RPMI7951 (cell line): Measurements from ENCODE around the gene ERC1. TPM values are rescaled to one million over a fixed set of nuclear protein-coding genes. Genes with fewer than 3 reads are reported as not detected.
A peak's percentile ranks its signal among the peaks of the same experiment; 100 is the strongest.
"Not testable (repeated sequence)": the region's sequence is repeated elsewhere in the genome, so short reads cannot be mapped to it uniquely, and the experiment has no call there.

Experiments used
- DNase-seq: peaks from one replicate; pipeline ENCODE4 v3.0.0-alpha.2; 2012; ENCODE audit warnings: low read depth
- total RNA-seq: library from RNA; depleted of rRNA; stranded (reverse); fragments of >200 nt; shearing (Covaris generic); gene quantifications from 2 replicates; pipeline ENCODE4 v1.2.3, GENCODE V29; 2014

The ERC1 gene
- total RNA-seq, 1 experiment from 2014 or later = 11.7 TPM

DNA sequence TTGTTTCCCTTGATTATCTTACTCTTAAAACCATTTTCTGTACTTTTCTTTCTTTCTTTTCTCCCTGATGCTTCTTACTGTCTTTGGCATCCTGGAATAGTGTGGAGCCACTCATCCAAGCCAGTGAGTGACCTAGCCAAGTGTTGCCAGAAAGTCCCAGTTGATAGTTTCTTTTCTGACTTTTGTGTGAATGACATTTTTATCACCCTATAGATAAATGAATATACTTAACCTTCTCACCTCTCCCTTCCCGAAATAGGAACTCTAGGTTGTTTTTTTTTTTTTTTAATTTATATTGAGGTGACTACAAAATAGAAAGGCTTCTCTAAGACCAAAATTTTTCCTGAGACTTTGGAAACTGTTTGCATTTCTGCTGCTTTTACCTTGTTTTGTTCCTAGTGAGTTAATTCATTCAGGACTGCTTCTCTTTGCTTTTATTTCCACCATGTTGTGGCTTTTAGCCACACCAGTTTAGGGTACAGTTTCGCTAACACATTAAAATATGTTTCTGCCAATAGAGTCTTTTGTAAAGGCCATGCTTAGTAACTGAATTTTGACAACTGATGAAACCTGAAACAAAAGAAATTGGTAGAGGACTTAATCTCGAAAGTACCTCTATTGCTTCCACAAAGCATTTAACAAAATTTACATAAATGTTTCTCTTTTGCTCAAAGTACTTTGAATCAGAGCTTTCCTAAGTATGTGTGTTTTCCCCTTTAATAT is 194.6 kb downstream of the ERC1 start:
- DNase-seq = no peak

DNA sequence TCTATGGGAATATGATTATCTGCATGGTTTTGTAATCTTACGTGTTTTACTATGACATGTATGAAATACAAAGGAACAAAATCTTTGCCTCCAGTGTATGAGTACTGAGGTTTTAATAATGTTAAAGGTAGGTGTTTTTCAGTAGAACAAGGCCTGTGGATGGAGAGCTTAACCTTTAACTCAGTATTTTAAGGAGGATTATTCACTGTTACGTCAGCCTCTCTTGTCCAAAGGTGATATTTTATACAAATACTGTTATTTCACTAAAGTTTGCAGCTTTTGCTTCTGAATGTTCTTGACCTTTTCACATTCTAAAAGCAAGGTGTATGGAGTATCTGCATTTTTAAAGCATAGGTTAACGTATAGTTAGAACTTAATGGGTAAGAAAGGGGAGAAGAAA is 195.3 kb downstream of the ERC1 start:
- no peak for DNase-seq

GRCh38 chr12:1188016-1188415 is 197.0 kb downstream of the ERC1 start:
- no peak for DNase-seq

- DNase-seq = peak; percentile 32
Observed at GRCh38 chr12:1189163-1189562, 198.1 kb downstream of the ERC1 start.

DNA sequence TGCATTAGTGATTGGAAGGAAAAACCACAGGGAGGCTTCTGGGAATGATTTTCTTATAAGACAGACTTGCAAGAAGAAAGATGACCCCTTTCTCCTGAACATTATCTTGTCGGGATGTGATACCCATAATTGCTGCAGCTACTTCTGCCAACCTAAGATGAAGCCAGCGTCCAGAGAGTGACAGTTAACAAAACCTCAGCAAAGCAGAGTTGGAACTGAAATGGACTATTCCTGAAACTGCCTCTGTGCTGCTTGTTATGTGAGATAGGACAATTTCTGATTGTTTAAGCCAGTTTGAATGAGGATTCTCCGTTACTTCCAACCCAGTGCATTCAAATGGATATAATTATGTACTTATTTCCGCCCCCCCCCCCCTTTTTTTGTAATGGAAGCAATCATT is 204.5 kb downstream of the ERC1 start:
- DNase-seq = no peak

- no peak for DNase-seq
Observed at GRCh38 chr12:1197264-1198018, 206.4 kb downstream of the ERC1 start.

DNA sequence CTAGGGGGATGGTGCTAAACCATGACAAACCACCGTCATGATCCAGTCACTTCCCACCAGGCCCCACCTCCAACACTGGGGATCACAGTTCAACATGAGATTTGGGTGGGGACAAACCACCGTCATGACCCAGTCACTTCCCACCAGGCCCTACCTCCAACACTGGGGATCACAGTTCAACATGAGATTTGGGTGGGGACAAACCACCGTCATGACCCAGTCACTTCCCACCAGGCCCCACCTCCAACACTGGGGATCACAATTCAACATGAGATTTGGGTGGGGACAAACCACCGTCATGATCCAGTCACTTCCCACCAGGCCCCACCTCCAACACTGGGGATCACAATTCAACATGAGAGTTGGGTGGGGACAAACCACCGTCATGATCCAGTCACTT is 207.8 kb downstream of the ERC1 start:
- not testable (repeated sequence) for DNase-seq

- DNase-seq = no peak
Observed at GRCh38 chr12:1199700-1200099, 208.7 kb downstream of the ERC1 start.

GRCh38 chr12:1201030-1201429 is 210.0 kb downstream of the ERC1 start:
- DNase-seq = no peak

DNA sequence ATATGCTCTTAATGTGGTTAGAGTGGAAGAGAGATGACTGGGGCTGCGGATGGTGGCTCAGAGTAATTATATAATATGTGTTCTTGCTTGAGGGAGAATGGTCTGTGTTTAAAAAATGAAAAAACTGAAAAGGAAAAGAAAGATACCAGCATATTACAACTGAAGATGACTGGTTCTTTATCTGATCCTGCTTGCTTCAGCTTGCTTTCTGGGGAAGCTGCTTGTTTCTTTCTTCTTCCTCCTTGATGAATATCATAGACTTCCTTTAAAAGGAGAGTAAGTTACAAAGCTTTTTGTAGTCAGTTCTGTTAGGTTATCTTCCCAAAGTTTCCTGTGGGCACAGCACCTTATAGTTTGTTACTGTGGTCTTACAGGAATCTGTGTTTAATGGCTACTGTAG is 210.9 kb downstream of the ERC1 start:
- DNase-seq = no peak

- no peak for DNase-seq
Observed at GRCh38 chr12:1203735-1204019, 212.7 kb downstream of the ERC1 start.

DNA sequence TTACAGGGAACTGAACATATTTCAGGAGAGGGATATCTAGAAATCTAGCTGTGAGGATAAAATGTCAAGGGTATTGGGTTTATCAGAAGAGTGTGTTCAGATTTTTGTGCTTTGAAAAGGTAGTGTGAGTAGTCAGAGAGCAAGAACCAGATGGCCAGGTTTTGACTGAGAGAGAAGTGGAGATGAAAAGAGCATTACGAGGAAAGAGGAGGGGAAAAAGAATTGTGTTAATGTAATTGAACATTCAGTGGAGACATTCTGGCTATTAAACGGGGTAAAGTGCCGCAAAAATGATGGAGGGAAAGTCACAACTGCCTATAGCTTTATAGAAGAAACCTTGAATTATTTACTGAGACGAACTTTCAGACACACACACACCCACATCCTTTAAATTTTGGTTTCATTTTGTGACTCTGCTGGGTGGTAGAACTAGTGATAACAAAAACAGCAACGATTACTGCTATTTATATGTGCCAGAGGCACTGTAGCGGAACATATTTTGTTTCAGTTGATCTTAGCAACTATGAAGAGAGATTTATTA is 213.6 kb downstream of the ERC1 start:
- peak; percentile 26 for DNase-seq

DNA sequence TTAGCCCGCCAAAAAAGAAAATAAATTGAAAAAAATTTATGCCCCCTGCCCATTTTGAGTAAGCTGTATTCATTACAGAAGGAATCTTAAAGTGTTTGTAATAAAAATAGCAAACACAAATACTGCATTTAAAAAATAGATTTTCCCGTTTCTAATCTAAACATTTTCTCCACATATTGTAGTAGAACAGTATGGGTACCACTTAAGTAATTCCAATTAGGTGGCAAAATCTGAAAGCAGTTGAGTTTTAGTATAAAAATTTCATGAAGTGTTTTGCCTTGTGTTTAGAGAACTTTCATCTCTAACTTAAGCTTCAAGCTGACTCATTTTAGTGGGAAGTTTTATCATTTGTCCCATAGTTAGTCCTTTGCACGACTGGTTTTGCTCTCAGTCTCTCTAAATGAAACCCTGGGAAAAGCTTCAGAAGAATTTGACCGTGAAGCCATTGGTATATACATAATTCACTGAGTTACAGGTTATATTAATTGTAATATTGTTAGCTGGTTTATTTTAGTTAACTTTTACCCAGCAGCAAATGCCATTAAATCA is 214.6 kb downstream of the ERC1 start:
- DNase-seq = peak; percentile 32

- DNase-seq = no peak
Observed at GRCh38 chr12:1206118-1206734, 215.2 kb downstream of the ERC1 start.

GRCh38 chr12:1207276-1207675 is 216.3 kb downstream of the ERC1 start:
- DNase-seq = no peak

DNA sequence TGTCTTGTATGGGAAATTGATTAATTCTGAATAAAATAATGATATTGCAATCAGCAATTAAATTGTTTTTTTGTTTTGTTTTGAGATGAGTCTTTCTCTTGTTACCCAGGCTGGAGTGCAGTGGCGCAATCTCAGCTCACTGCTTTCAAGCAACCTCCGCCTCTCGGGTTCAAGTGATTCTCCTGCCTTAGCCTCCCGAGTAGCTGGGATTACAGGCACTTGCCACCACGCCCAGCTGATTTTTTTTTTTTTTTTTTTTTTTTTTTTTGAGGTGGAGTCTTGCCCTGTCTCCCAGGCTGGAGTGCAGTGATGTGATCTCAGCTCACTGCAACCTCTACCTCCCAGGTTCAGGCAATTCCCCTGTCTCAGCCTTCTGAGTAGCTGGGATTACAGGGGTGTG is 217.7 kb downstream of the ERC1 start:
- DNase-seq = not testable (repeated sequence)

DNA sequence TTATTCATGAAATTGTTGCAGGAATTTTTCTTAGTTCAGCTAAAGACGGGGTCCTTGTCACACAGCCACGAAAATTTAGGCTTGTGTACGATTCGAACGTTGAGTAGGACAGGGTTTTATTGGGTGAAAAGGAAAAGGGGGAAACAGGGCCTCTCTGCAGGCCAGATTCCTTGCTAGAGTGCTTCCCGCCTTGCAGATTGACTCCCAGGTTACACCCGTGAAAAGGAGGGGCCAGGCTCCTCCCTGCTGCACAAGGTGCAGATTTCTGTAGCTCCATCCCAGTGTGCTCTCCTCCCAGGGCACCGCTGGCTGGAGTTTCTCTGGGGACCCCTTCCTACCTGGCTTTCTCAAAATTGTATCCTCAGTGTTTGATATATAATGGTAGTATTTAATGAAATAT is 221.5 kb downstream of the ERC1 start:
- DNase-seq = no peak

GRCh38 chr12:1213205-1213604 is 222.2 kb downstream of the ERC1 start:
- no peak for DNase-seq

DNA sequence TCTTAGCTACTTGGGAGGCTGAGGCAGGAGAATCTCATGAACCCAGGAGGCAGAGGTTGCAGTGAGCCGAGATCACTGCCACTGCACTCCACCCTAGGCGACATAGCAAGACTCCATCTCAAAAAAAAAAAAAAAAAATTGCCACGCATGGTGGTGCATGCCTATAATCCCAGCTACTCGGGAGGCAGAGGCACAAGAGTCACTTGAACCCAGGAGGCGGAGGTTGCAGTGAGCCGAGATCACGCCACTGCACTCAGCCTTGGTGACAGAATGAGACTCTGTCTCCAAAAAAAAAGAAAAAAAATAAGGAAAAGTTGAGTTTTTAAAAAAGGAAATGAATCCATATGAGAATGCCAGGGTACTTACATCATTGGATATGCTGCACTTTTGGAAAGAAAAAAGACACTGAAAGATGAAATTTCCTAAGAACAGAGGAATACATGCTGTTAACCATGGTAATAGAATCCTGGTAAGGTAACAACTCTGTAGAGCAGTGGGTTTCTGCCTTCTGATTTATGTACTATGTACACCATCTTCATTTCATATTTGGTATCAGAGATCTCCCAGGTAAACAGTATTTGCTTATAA is 222.7 kb downstream of the ERC1 start:
- DNase-seq = no peak

DNA sequence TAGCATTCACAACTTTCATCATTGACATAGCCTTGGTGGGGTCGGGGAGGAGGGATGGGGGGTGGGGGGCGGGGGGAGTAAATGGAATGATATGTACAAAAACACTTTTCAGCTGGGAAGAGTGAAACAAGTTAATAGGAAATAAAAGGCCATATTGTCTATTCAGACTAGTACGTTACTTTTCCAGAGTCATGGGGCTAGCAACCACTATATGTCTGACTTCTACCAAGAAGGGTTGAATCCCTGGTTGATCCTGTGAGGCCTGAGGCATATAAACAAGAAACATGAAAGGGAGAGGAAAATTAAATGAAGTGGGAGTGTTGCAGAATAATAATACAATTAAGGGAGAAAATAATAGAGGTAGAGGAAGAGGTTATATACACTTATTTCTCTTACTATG is 225.5 kb downstream of the ERC1 start:
- DNase-seq = peak; percentile 29

DNA sequence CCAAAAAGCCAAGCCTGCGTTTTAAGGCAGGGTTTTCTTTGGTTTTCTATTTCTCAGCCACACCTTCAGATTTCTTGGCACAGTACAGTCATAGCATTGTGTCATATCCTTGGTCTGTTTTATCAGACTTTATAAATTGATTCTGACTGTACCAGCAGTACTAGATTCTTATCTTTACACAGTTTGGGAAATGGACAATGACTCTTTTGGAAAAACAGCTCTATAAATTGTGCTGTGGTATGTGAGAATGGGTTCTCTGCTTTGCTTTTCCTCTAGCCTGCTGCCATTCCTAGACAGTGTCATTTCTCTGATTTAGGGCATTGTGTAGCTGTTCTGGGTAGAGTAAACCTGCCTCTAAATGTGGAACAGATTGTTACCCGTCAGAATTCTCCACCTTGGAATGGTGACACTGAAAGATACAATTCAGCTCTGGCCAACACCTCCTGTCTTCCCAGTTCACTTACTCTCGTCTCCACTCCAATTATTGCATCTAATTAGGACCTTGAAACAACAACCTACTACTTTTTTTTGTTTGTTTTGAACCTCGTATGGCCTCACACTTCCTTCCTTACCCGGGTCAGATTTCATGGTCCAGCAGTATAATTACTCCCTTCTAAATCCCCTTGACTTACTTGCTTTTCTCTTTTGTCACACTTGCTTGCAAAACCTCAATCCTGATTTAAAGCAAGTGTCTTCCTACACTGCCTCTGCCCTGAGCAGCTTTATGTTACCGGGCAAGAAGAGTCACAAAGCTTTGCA is 226.3 kb downstream of the ERC1 start:
- peak; percentile 78 for DNase-seq
